Neural cell (in vitro differentiated cells): Measurements from ENCODE around the gene NUDT4. TPM values are rescaled to one million over a fixed set of nuclear protein-coding genes. Genes with fewer than 3 reads are reported as not detected.

Experiments used
- H2AFZ ChIP-seq: fragments of 200-600, 300-800 bp; sonication (generic), shearing (Covaris generic); 2 replicates; pipeline ENCODE4 v1.6.0; 2014; ENCODE audit warnings: low read depth, mild to moderate bottlenecking, antibody characterized with exemption, low read length, moderate library complexity
- H3F3A ChIP-seq: fragments of 200-600 bp; shearing (Covaris generic); 2 replicates; pipeline ENCODE4 v1.6.1; 2016; ENCODE audit warnings: mild to moderate bottlenecking, moderate library complexity, mixed read lengths, antibody characterized with exemption, low read length; ENCODE audit not compliant: insufficient read depth, poor library complexity, severe bottlenecking
- H3K27ac ChIP-seq: fragments of 200-600, 300-800 bp; sonication (generic), shearing (Covaris generic); 2 replicates; pipeline ENCODE4 v1.5.1; 2014; ENCODE audit warnings: mild to moderate bottlenecking, low read length, moderate library complexity
- H3K27me3 ChIP-seq: fragments of 300-800, 200-600 bp; sonication (generic), shearing (Covaris generic); 2 replicates; pipeline ENCODE4 v1.6.0; 2014; ENCODE audit warnings: mild to moderate bottlenecking, low read depth, low read length, moderate library complexity; ENCODE audit not compliant: insufficient read depth
- H3K36me3 ChIP-seq: fragments of 300-800, 200-600 bp; sonication (generic), shearing (Covaris generic); 2 replicates; pipeline ENCODE4 v1.5.1; 2014; ENCODE audit warnings: mild to moderate bottlenecking, antibody characterized with exemption, low read length, moderate library complexity; ENCODE audit not compliant: insufficient read depth
- H3K4me2 ChIP-seq: fragments of 300-800, 200-600 bp; sonication (generic), shearing (Covaris generic); 2 replicates; pipeline ENCODE4 v1.6.0; 2014; ENCODE audit warnings: mild to moderate bottlenecking, low read length
- H3K4me3 ChIP-seq: fragments of 300-800, 200-600 bp; sonication (generic), shearing (Covaris generic); 2 replicates; pipeline ENCODE4 v1.5.1; 2014; ENCODE audit warnings: mild to moderate bottlenecking, low read length, moderate library complexity
- H3K79me2 ChIP-seq: fragments of 200-600 bp; shearing (Covaris generic); replicated peaks from 2 replicates; pipeline ENCODE4 v1.6.0; 2014; ENCODE audit warnings: mild to moderate bottlenecking, low read length, moderate library complexity; ENCODE audit not compliant: insufficient read depth
- H3K9ac ChIP-seq: fragments of 300-800, 200-600 bp; sonication (generic), shearing (Covaris generic); 2 replicates; pipeline ENCODE4 v1.6.1; 2016; ENCODE audit warnings: mild to moderate bottlenecking, low read length, mixed read lengths
- H3K9me2 ChIP-seq: fragments of 200-600 bp; shearing (Covaris generic); 2 replicates; pipeline ENCODE4 v1.6.1; 2016; ENCODE audit warnings: mild to moderate bottlenecking, low read length, mixed read lengths; ENCODE audit not compliant: insufficient read depth
- H3K9me3 ChIP-seq: fragments of 200-600, 300-800 bp; sonication (generic), shearing (Covaris generic); 2 replicates; pipeline ENCODE4 v1.6.1; 2016; ENCODE audit warnings: mild to moderate bottlenecking, mixed run types, low read length, moderate library complexity, mixed read lengths
- H4K20me1 ChIP-seq: fragments of 200-600 bp; shearing (Covaris generic); 2 replicates; pipeline ENCODE4 v1.6.1; 2016; ENCODE audit warnings: mild to moderate bottlenecking, mixed run types; ENCODE audit not compliant: insufficient read depth
- EP300 ChIP-seq: fragments of 450-650 bp; conservative IDR thresholded peaks from 2 replicates; pipeline ENCODE4 v1.6.1; 2014; ENCODE audit warnings: antibody characterized with exemption, mild to moderate bottlenecking, moderate library complexity; ENCODE audit not compliant: poor library complexity, severe bottlenecking
- EZH2 ChIP-seq: fragments of 200-600, 300-800 bp; shearing (Covaris generic), sonication (generic); IDR thresholded peaks from 2 replicates; pipeline ENCODE4 v1.6.1; 2014; ENCODE audit warnings: antibody characterized with exemption, low read length, borderline replicate concordance, mild to moderate bottlenecking; ENCODE audit not compliant: insufficient read depth, poor library complexity, severe bottlenecking
- POLR2AphosphoS5 ChIP-seq: IDR thresholded peaks from 2 replicates; pipeline ENCODE4 v1.6.1; 2012
- RAD21 ChIP-seq: fragments of 450-650 bp; conservative IDR thresholded peaks from 2 replicates; pipeline ENCODE4 v1.6.1; 2014; ENCODE audit warnings: antibody characterized with exemption, mild to moderate bottlenecking, moderate library complexity
- REST ChIP-seq: IDR thresholded peaks from 2 replicates; pipeline ENCODE4 v1.6.1; 2012; ENCODE audit warnings: borderline replicate concordance
- SMC3 ChIP-seq: fragments of 450-650 bp; conservative IDR thresholded peaks from 2 replicates; pipeline ENCODE4 v1.6.1; 2014; ENCODE audit warnings: antibody characterized with exemption, mild to moderate bottlenecking, moderate library complexity; ENCODE audit not compliant: poor library complexity
- TAF1 ChIP-seq: IDR thresholded peaks from 2 replicates; pipeline ENCODE4 v1.6.1; 2012; ENCODE audit warnings: low read depth
- polyA minus RNA-seq: library from RNA; depleted of rRNA, polyadenylated mRNA; stranded (reverse); fragments of >200 nt; gene quantifications from 2 replicates; pipeline ENCODE4 v1.2.3, GENCODE V29; 2014
- polyA plus RNA-seq: library from polyadenylated mRNA; depleted of rRNA; stranded (reverse); fragments of >200 nt; gene quantifications from 2 replicates; pipeline ENCODE4 v1.2.3, GENCODE V29; 2014
- TF ChIP-seq, protein P1 (sequence below): fragments of 450-650 bp; IDR thresholded peaks from 2 replicates; pipeline ENCODE4 v1.5.1; 2014; ENCODE audit warnings: antibody characterized with exemption, mild to moderate bottlenecking, moderate library complexity; ENCODE audit not compliant: poor library complexity, severe bottlenecking

Gene NUDT4
- polyA plus RNA-seq (27.7 and 39.9 TPM in 2 replicates), polyA minus RNA-seq (37.3 and 39.5 TPM in 2 replicates)

DNA sequence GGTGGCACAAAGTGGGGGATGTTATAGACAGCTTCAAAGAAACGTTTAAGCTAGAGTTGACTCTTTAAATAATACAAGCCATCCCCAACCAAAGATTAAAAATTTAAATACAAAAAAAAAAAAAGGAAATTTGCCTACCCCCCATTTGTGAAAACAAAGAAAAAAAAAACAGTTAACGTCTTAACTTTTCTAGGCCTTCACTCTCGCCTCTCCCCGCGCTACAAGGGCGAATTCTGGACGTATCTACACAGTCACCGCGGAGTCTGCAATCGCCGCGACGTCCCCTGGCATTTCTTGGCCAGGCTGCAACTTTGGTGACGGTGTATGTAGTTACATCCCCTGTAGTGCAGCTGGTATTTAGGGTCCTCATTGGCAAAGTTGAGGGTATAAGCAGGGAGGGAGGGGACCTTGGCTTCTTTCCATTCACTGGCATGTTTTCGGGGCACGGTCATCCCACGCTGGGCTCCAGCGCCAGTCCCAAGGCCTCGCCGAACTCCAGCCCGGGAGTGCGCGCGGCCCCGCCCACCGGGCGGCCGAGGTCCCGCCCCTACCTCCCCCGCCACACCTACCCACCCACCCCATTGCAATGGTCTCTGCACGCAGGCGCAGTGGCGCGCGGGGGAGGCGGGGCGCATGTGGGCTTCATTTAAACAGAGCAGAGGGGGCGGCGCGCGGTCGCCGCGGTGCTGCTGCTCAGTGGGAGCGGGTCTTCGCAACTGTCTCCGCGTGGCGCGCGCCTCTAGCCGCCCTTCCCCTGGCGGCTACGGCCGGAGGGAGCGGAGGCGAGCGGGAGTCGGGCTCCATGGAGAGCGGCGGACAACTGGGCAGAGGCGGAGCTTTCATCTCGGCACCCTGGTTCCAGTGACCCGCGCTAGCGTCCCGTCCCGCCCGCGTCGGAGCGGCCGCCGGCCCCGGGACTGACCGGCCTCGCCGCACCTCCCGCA lies at the start of gene NUDT4:
TSS of gene NUDT4 (plus strand) at position 674 of the 944 bp plus-strand sequence. CDS start 398 bp downstream, outside the sequence.
- Histone ChIP-seq H4K20me1 (no peaks in the 10 kb centered on the region), H3K9me3 (no peaks in the 10 kb centered on the region), H3K9me2 (no peaks in the 10 kb centered on the region), H3K79me2 (peaks cover 42% of the 10 kb centered on the region), H3K4me3 (peak within 1 kb of the TSS; percentile 90), H3K9ac (peak within 1 kb of the TSS; percentile 86), H2AFZ (peak within 1 kb of the TSS; percentile 91), H3K36me3 (no peaks in the 10 kb centered on the region), H3F3A (no peaks in the 10 kb centered on the region), H3K4me2 (peak within 1 kb of the TSS; percentile 83), H3K27me3 (no peaks in the 10 kb centered on the region), H3K27ac (peak within 1 kb of the TSS; percentile 79)
- peak; percentile 45 for TF ChIP-seq TAF1
- TF ChIP-seq SMC3 = no peak
- peak; percentile 85 for TF ChIP-seq POLR2AphosphoS5
- TF ChIP-seq REST = peak; percentile 47
- TF ChIP-seq RAD21 = no peak

- no peak for TF ChIP-seq EP300
- TF ChIP-seq RAD21 = no peak
- no peak for TF ChIP-seq EZH2
- no peak for TF ChIP-seq POLR2AphosphoS5
- TF ChIP-seq, protein P1, sequence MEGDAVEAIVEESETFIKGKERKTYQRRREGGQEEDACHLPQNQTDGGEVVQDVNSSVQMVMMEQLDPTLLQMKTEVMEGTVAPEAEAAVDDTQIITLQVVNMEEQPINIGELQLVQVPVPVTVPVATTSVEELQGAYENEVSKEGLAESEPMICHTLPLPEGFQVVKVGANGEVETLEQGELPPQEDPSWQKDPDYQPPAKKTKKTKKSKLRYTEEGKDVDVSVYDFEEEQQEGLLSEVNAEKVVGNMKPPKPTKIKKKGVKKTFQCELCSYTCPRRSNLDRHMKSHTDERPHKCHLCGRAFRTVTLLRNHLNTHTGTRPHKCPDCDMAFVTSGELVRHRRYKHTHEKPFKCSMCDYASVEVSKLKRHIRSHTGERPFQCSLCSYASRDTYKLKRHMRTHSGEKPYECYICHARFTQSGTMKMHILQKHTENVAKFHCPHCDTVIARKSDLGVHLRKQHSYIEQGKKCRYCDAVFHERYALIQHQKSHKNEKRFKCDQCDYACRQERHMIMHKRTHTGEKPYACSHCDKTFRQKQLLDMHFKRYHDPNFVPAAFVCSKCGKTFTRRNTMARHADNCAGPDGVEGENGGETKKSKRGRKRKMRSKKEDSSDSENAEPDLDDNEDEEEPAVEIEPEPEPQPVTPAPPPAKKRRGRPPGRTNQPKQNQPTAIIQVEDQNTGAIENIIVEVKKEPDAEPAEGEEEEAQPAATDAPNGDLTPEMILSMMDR = no peak
- no peaks in the 10 kb centered on the region for H3K9me2 ChIP-seq
- no peaks in the 10 kb centered on the region for H3K36me3 ChIP-seq
- H3K79me2 ChIP-seq = no peaks in the 10 kb centered on the region
- no peaks in the 10 kb centered on the region for H3F3A ChIP-seq
- H3K4me3 ChIP-seq = no peak overlapping the region
- H3K27me3 ChIP-seq = no peaks in the 10 kb centered on the region
- no peak overlapping the region for H2AFZ ChIP-seq
- no peaks in the 10 kb centered on the region for H3K9me3 ChIP-seq
- no peak overlapping the region for H3K4me2 ChIP-seq
- H3K27ac ChIP-seq = no peak overlapping the region
- H3K9ac ChIP-seq = no peak overlapping the region
- H4K20me1 ChIP-seq = no peaks in the 10 kb centered on the region
Observed at GRCh38 chr12:93333054-93333453, 44.7 kb upstream of the NUDT4 start.
